ENCODE data around the gene CIT. TPM values are rescaled to one million over a fixed set of nuclear protein-coding genes. Genes with fewer than 3 reads are reported as not detected.

Gene CIT
- total and polyA plus RNA-seq, 10 of the 15 experiments (the other 5 are each of a cell fraction or from before 2014, with no cell fraction given): 1.0 to 38.2 (median 14.9) TPM

- TF ChIP-seq CUX1 (IDR thresholded peaks at IDR 0.05; ENCODE audit: insufficient replicate concordance, low read depth, low read length): no peak
- TF ChIP-seq DPF2 (IDR thresholded peaks at IDR 0.05): no peak
Observed at GRCh38 chr12:119693511-119693910, 183.6 kb downstream of the CIT start (continued).

GRCh38 chr12:119692997-119693396 lies 184.1 kb downstream of the CIT start:
- Histone ChIP-seq H4K20me1 (ENCODE audit: control insufficient read depth, insufficient read depth) (no peaks in the 10 kb centered on the region), H3K9me3 (replicated peaks; ENCODE audit: control insufficient read depth, insufficient read depth, low read length) (no peaks in the 10 kb centered on the region), H3K4me2 (ENCODE audit: control insufficient read depth, insufficient read depth) (no peak overlapping the region), H3K27me3 (replicated peaks in 1 of 2; ENCODE audit: control insufficient read depth in 2 of 2, insufficient read depth in 2 of 2, low read length in 1 of 2) (no peaks in the 10 kb centered on the region), H3K36me3 (ENCODE audit: control insufficient read depth in 2 of 2, insufficient read depth in 2 of 2, low read length in 1 of 2) (peaks cover 10 to 11% of the 10 kb centered on the region in 2 experiments; a peak in 3 of 4 replicates), H3K79me2 (ENCODE audit: control insufficient read depth, insufficient read depth, low read length) (no peaks in the 10 kb centered on the region), H3K4me1 (ENCODE audit: control insufficient read depth, insufficient read depth, low read length) (no peaks in the 10 kb centered on the region), H3K27ac (ENCODE audit: control insufficient read depth, insufficient read depth) (no peak overlapping the region), H3K9ac (ENCODE audit: control insufficient read depth, insufficient read depth, low read length) (no peak overlapping the region), H3K4me3 (no peak overlapping the region), H2AFZ (ENCODE audit: control insufficient read depth, low read depth, low read length) (no peak overlapping the region)
- in situ Hi-C loops (cut with MboI): no loop called here
- intact Hi-C loops (cut with micrococcal nuclease; ENCODE audit: unreplicated experiment): loop anchor here (10.0 kb wide), 1 partner anchor 212 kb away; no protein-coding TSS in a partner anchor
- RAD21 ChIA-PET (ENCODE audit: unreplicated experiment): no interaction called here
- CTCF ChIA-PET: no interaction called here
- DNase-seq (ENCODE audit: low read depth, low spot score) (no peak), FAIRE-seq (no peak), ATAC-seq (no peak)
- POLR2A ChIA-PET: no interaction called here
- TF ChIP-seq ZSCAN29 (IDR thresholded peaks at IDR 0.05): no peak
- no peak for TF ChIP-seq ZNF384 (IDR thresholded peaks at IDR 0.05; ENCODE audit: borderline replicate concordance, low read depth, low read length)
- TF ChIP-seq ZBED1 (IDR thresholded peaks at IDR 0.05; ENCODE audit: borderline replicate concordance): no peak
- TF ChIP-seq NFXL1 (IDR thresholded peaks at IDR 0.05; ENCODE audit: borderline replicate concordance): no peak
- TF ChIP-seq LARP7 (IDR thresholded peaks at IDR 0.05): no peak
- TF ChIP-seq IKZF2 (IDR thresholded peaks at IDR 0.05): no peak
- TF ChIP-seq MYB (IDR thresholded peaks at IDR 0.05; ENCODE audit: borderline replicate concordance, low read depth, low read length): no peak
- no peak for TF ChIP-seq IRF3 (IDR thresholded peaks at IDR 0.05)
- TF ChIP-seq CUX1 (IDR thresholded peaks at IDR 0.05; ENCODE audit: insufficient replicate concordance, low read depth, low read length): no peak
- no peak for TF ChIP-seq MAX (IDR thresholded peaks at IDR 0.05; ENCODE audit: low read depth, low read length)
- TF ChIP-seq FOS (IDR thresholded peaks at IDR 0.05; ENCODE audit: borderline replicate concordance, extremely low read depth, insufficient read length): no peak
- 87% methylated on average over 6 of the region's 6 CpGs for WGBS (ENCODE audit: insufficient coverage, insufficient replicate concordance, low lambda C conversion rate, missing lambda C conversion rate)
- BruUV-seq (replicated peaks): no TSS peak
- SMC1A ChIA-PET (ENCODE audit: uncharacterized antibody, unreplicated experiment): no interaction called here
